CD4-positive, alpha-beta T cell (primary cell): ENCODE results near the gene PDE7B. TPM values are rescaled to one million over a fixed set of nuclear protein-coding genes. Genes with fewer than 3 reads are reported as not detected.
"Not testable (repeated sequence)": the region's sequence is repeated elsewhere in the genome, so short reads cannot be mapped to it uniquely, and the experiment has no call there.

Experiments used
- ATAC-seq: fragments of 200-7000 bp; cut with Tn5 transposase; one replicate; pipeline ENCODE4 v1.10.0; 2022; ENCODE audit warnings: mild to moderate bottlenecking; ENCODE audit not compliant: poor library complexity
- CTCF ChIA-PET: fragments of 350-600 bp; sonication (Branson Sonifier 250); formaldehyde crosslinking; loops from one replicate; lab custom pipeline; 2021; ENCODE audit warnings: antibody characterized with exemption, inconsistent platforms; lab: Charles Lee
- POLR2A ChIA-PET: fragments of 350-600 bp; sonication (Branson Sonifier 250); formaldehyde crosslinking; loops from one replicate; lab custom pipeline; 2021; ENCODE audit warnings: antibody characterized with exemption, inconsistent platforms; lab: Charles Lee
- DNase-seq, 14 experiments: peaks; one replicate each; pipeline ENCODE4 v3.0.0-alpha.2; 2013 to 2020; ENCODE audit warnings: mixed read lengths in 2 of 14
- H3K27ac ChIP-seq, 2 donors: one replicate each; pipeline versions ENCODE4 v1.5.1 to v1.7.0; 2013; ENCODE audit warnings: low read length in 2 of 2, low read depth in 1 of 2, mild to moderate bottlenecking in 1 of 2
- H3K27me3 ChIP-seq, 2 experiments: 1 replicate in 1 of 2; 2 replicates in 1 of 2; pipeline versions ENCODE4 v1.6.1 to v1.7.0; 2013; ENCODE audit warnings: low read length in 2 of 2, control low read depth in 1 of 2, mild to moderate bottlenecking in 1 of 2, moderate library complexity in 1 of 2; ENCODE audit not compliant: insufficient read depth in 2 of 2, control insufficient read depth in 1 of 2
- H3K36me3 ChIP-seq: one replicate; pipeline ENCODE4 v1.6.1; 2013; ENCODE audit warnings: low read length, control low read depth; ENCODE audit not compliant: insufficient read depth
- H3K4me1 ChIP-seq: one replicate; pipeline ENCODE4 v1.6.1; 2013; ENCODE audit warnings: low read length, control low read depth; ENCODE audit not compliant: insufficient read depth
- H3K4me3 ChIP-seq: one replicate; pipeline ENCODE4 v1.5.1; 2013; ENCODE audit warnings: mild to moderate bottlenecking, low read length, moderate library complexity
- H3K9me3 ChIP-seq, 2 experiments: 1 replicate in 1 of 2; 2 replicates in 1 of 2; pipeline versions ENCODE4 v1.6.1 to v1.7.0; 2013; ENCODE audit warnings: low read length in 2 of 2, mild to moderate bottlenecking in 2 of 2, control low read depth in 1 of 2, moderate library complexity in 1 of 2; ENCODE audit not compliant: control insufficient read depth in 1 of 2, insufficient read depth in 1 of 2
- H3K27ac Mint-ChIP-seq: one replicate; pipeline ENCODE4 v1.8.0; 2020; ENCODE audit warnings: mixed read lengths
- H3K27me3 Mint-ChIP-seq: one replicate; pipeline ENCODE4 v1.8.0; 2021; ENCODE audit warnings: mixed read lengths
- H3K36me3 Mint-ChIP-seq: one replicate; pipeline ENCODE4 v1.8.0; 2021; ENCODE audit warnings: low read depth, mixed read lengths
- H3K4me1 Mint-ChIP-seq: one replicate; pipeline ENCODE4 v1.8.0; 2021; ENCODE audit warnings: low read depth, mixed read lengths
- H3K4me3 Mint-ChIP-seq: one replicate; pipeline ENCODE4 v1.8.0; 2020; ENCODE audit warnings: mild to moderate bottlenecking, mixed read lengths
- H3K9me3 Mint-ChIP-seq: one replicate; pipeline ENCODE4 v1.8.0; 2020; ENCODE audit warnings: mixed read lengths
- intact Hi-C, 2 experiments: fragments of 100-400 bp; cut with DNase I in 1 of 2; cut with micrococcal nuclease in 1 of 2; formaldehyde crosslinking; loops; one replicate each; pipeline versions ENCODE4 v1.15.1 to v1.9.0; 2023 to 2025; cut with DNase I, micrococcal nuclease
- total RNA-seq, 174 experiments: library from RNA in 2 of 174; stranded (reverse) in 2 of 174; gene quantifications; one replicate each; pipeline ENCODE4 v1.2.3 and lab custom pipeline; 2021 to 2026
- TF ChIP-seq, protein P1 (sequence below): fragments of 200-600 bp; IDR thresholded peaks from one replicate; pipeline ENCODE4 v1.8.0; 2022; ENCODE audit warnings: antibody characterized with exemption, mild to moderate bottlenecking

The PDE7B gene
- total RNA-seq, 2 experiments from 2014 or later: 0.25 to 0.34 TPM

DNA sequence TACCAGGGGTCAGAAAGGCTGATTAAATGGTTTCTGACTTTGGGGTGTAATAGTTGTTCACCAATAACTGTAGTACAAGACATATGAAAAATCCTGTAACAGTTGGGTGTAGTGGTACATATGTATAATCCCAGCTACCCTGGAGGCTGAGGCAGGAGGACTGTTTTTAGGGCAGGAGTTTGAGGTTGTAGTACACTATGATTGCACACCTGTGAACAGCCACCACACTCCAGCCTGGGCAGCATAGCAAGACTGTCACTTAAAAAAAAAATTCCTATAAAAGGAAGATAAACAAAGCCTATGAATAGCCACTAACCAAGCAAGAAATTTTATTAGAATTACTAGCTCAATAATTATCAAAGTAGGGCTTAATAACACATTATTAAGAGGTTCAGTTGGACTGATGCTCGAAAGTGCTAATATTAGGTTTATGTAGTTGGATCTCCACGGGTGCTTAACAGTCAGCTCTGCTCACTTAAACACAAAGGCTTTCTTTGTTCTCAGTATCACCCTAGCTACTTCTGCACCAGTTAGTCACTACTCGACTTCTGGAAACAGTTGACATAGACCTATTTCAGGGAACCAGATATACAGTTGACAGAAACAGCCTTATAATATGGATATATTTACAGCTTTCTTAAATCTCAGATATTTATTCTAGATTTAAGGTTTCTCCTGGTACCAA is 285.6 kb downstream of the PDE7B start:
- no peaks in the 10 kb centered on the region for H3K36me3 ChIP-seq
- Mint-ChIP-seq H3K4me1 (no peaks in the 10 kb centered on the region), H3K9me3 (peaks cover 5% of the 10 kb centered on the region), H3K27me3 (no peaks in the 10 kb centered on the region), H3K27ac (no peak overlapping the region), H3K36me3 (no peaks in the 10 kb centered on the region), H3K4me3 (no peak overlapping the region)
- POLR2A ChIA-PET: no interaction called here
- DNase-seq: no peak
- no peak overlapping the region for H3K27ac ChIP-seq
- intact Hi-C loops: no loop called here
- no peaks in the 10 kb centered on the region for H3K4me1 ChIP-seq
- ATAC-seq: no peak
- no peaks in the 10 kb centered on the region for H3K9me3 ChIP-seq
- H3K4me3 ChIP-seq: no peak overlapping the region
- TF ChIP-seq, protein P1, sequence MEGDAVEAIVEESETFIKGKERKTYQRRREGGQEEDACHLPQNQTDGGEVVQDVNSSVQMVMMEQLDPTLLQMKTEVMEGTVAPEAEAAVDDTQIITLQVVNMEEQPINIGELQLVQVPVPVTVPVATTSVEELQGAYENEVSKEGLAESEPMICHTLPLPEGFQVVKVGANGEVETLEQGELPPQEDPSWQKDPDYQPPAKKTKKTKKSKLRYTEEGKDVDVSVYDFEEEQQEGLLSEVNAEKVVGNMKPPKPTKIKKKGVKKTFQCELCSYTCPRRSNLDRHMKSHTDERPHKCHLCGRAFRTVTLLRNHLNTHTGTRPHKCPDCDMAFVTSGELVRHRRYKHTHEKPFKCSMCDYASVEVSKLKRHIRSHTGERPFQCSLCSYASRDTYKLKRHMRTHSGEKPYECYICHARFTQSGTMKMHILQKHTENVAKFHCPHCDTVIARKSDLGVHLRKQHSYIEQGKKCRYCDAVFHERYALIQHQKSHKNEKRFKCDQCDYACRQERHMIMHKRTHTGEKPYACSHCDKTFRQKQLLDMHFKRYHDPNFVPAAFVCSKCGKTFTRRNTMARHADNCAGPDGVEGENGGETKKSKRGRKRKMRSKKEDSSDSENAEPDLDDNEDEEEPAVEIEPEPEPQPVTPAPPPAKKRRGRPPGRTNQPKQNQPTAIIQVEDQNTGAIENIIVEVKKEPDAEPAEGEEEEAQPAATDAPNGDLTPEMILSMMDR: no peak
- no peaks in the 10 kb centered on the region for H3K27me3 ChIP-seq
- CTCF ChIA-PET: no interaction called here

DNA sequence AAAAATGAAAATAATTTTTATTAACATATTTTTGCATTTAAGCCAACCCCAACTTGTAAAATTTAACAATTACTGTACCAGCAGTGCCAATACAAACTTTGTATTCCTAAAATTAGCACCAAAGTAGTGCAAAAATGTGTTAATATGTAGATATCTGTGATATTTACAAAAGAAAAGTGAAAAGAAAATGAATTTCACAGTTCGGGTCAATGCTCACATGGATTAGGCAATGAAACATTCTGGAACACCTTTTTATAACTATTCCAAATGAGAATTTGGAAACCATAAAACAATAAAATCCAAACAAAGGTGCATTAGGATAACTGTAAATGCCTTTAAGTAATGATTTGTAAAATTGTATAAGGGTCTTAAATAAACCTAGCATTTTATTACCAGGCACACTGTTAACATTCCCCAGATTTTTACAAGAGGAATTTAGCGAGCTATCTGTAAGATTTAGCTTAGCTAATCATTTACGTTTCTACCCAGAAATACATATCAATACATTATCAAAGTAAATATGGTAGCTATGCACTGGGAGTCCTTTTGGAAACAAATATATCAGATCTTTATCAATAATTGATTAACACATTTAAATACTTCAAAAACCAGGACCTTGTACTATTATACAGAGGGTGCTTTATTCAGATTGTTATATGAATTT is 286.4 kb downstream of the PDE7B start:
- no peak overlapping the region for H3K4me3 ChIP-seq
- Mint-ChIP-seq H3K27ac (no peak overlapping the region), H3K9me3 (peaks cover 5% of the 10 kb centered on the region), H3K4me3 (no peak overlapping the region), H3K36me3 (no peaks in the 10 kb centered on the region), H3K27me3 (no peaks in the 10 kb centered on the region), H3K4me1 (no peaks in the 10 kb centered on the region)
- intact Hi-C loops: no loop called here
- H3K27ac ChIP-seq: no peak overlapping the region
- no peaks in the 10 kb centered on the region for H3K9me3 ChIP-seq
- TF ChIP-seq, protein P1: no peak
- DNase-seq (no peak), ATAC-seq (no peak)
- POLR2A ChIA-PET: no interaction called here
- CTCF ChIA-PET: no interaction called here
- no peaks in the 10 kb centered on the region for H3K36me3 ChIP-seq
- H3K27me3 ChIP-seq: no peaks in the 10 kb centered on the region
- no peaks in the 10 kb centered on the region for H3K4me1 ChIP-seq

DNA sequence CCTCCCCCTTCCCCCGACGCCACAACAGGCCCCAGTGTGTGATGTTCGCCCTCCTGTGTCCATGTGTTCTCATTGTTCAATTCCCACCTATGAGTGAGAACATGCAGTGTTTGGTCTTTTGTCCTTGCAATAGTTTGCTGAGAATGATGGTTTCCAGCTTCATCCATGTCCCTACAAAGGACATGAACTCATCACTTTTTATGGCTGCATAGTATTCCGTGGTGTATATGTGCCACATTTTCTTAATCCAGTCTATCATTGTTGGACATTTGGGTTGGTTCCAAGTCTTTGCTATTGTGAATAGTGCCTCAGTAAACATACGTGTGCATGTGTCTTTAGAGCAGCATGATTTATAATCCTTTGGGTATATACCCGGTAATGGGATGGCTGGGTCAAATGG is 287.6 kb downstream of the PDE7B start:
- intact Hi-C loops, H3K27me3 Mint-ChIP-seq, H3K27me3 ChIP-seq, H3K4me1 Mint-ChIP-seq, ATAC-seq, H3K9me3 Mint-ChIP-seq, H3K27ac Mint-ChIP-seq, H3K4me1 ChIP-seq, CTCF ChIA-PET, H3K4me3 Mint-ChIP-seq, H3K27ac ChIP-seq, H3K4me3 ChIP-seq, H3K9me3 ChIP-seq, POLR2A ChIA-PET, DNase-seq, H3K36me3 ChIP-seq, H3K36me3 Mint-ChIP-seq: not testable (repeated sequence)
